Gastrocnemius medialis (tissue), 4 donors: ENCODE results near the gene PLA2G4A. TPM values are rescaled to one million over a fixed set of nuclear protein-coding genes. Genes with fewer than 3 reads are reported as not detected.

Source experiments
- ATAC-seq, 2 donors: fragments of 150-250 bp; one replicate each; pipeline ENCODE4 v1.9.1; 2016
- DNase-seq, 2 donors: peaks; one replicate each; pipeline ENCODE4 v3.0.0-alpha.2; 2019
- H3K27ac ChIP-seq, 4 donors: fragments of 200-600 bp; sonication (generic); 1 replicate in 1 of 4; 2 replicates in 3 of 4; pipeline ENCODE4 v1.5.1; 2016 to 2018; ENCODE audit warnings: mild to moderate bottlenecking in 2 of 4, moderate library complexity in 1 of 4
- H3K27me3 ChIP-seq, 3 donors: fragments of 200-600 bp; sonication (generic) in 2 of 3; 1 replicate in 1 of 3; 2 replicates in 2 of 3; pipeline versions ENCODE4 v1.5.1 to v1.6.0; 2016 to 2019; ENCODE audit warnings: mild to moderate bottlenecking in 1 of 3, moderate library complexity in 1 of 3
- H3K36me3 ChIP-seq, 2 donors: fragments of 200-600 bp; sonication (generic) in 1 of 2; one replicate each; pipeline ENCODE4 v1.5.1; 2017 to 2018
- H3K4me1 ChIP-seq, 2 donors: fragments of 200-600 bp; sonication (generic) in 1 of 2; one replicate each; pipeline ENCODE4 v1.5.1; 2016 to 2017; ENCODE audit warnings: mild to moderate bottlenecking in 2 of 2
- H3K4me3 ChIP-seq, 4 donors: fragments of 200-600 bp; sonication (generic) in 3 of 4; 1 replicate in 1 of 4; 2 replicates in 3 of 4; pipeline ENCODE4 v1.5.1; 2016 to 2019; ENCODE audit warnings: mild to moderate bottlenecking in 2 of 4
- H3K9me3 ChIP-seq, 3 donors: fragments of 200-600 bp; sonication (generic) in 2 of 3; 1 replicate in 1 of 3; 2 replicates in 2 of 3; pipeline ENCODE4 v1.5.1; 2016 to 2019
- POLR2A ChIP-seq, 2 donors: fragments of 450-650 bp; IDR thresholded peaks; one replicate each; pipeline ENCODE4 v1.6.1; 2017; ENCODE audit warnings: antibody characterized with exemption in 2 of 2, mild to moderate bottlenecking in 2 of 2, moderate library complexity in 2 of 2
- in situ Hi-C, 4 donors: fragments of 200-750 bp; cut with MboI; loops; one replicate each; pipeline versions ENCODE4 v1.15.0 to v1.8.0; 2017; ENCODE audit warnings: low sequenced_read_pairs in 4 of 4
- intact Hi-C: fragments of 100-400 bp; cut with DNase I; formaldehyde crosslinking; loops from one replicate; pipeline ENCODE4 v1.15.1; 2023; ENCODE audit warnings: low total_unique reads
- total RNA-seq, 4 donors: library from RNA; depleted of rRNA; stranded (reverse); fragments of >200 nt; gene quantifications; one replicate each; pipeline versions ENCODE4 v1.1.0 to v1.2.3, GENCODE V29; 2016
- TF ChIP-seq, protein P1 (sequence below), 5 experiments: fragments of 450-650 bp in 3 of 5; fragments of 200-600 bp in 2 of 5; sonication (generic) in 2 of 5; IDR thresholded peaks in 4 of 5; conservative IDR thresholded peaks in 1 of 5; 1 replicate in 4 of 5; 2 replicates in 1 of 5; pipeline ENCODE4 v1.5.1; 2016 to 2019; ENCODE audit warnings: antibody characterized with exemption in 5 of 5, mild to moderate bottlenecking in 3 of 5, moderate library complexity in 3 of 5

PLA2G4A gene
- total RNA-seq, 4 donors from 2014 or later: 0.44 to 0.95 (median 0.75) TPM

DNA sequence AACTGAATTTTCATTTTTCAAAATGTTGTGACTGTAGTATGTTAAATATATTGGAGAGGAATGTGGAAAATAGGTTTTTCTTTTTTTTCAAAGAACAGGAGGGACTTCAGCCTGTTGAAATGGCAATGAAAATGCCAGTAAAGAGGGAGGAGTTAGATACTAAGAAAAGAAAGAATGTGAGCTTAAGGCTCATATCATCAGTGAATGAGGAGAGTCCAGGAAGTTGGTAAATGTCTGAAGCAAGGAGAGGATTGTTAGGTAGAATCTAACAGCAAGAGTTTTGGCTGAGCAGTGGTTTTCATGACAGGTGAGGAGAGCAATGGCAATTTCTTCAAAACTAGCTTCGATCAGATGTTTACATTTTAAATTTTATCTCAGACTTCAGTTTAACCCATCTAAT, 43.0 kb downstream of the PLA2G4A start:
- TF ChIP-seq, protein P1, sequence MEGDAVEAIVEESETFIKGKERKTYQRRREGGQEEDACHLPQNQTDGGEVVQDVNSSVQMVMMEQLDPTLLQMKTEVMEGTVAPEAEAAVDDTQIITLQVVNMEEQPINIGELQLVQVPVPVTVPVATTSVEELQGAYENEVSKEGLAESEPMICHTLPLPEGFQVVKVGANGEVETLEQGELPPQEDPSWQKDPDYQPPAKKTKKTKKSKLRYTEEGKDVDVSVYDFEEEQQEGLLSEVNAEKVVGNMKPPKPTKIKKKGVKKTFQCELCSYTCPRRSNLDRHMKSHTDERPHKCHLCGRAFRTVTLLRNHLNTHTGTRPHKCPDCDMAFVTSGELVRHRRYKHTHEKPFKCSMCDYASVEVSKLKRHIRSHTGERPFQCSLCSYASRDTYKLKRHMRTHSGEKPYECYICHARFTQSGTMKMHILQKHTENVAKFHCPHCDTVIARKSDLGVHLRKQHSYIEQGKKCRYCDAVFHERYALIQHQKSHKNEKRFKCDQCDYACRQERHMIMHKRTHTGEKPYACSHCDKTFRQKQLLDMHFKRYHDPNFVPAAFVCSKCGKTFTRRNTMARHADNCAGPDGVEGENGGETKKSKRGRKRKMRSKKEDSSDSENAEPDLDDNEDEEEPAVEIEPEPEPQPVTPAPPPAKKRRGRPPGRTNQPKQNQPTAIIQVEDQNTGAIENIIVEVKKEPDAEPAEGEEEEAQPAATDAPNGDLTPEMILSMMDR (IDR thresholded peaks at IDR 0.05 in 4 of 5, conservative IDR thresholded peaks at IDR 0.05 in 1 of 5): no peak
- intact Hi-C loops: no loop called here
- ATAC-seq (no peak), DNase-seq (no peak)
- no peak overlapping the region for H3K4me3 ChIP-seq
- H3K36me3 ChIP-seq: no peaks in the 10 kb centered on the region
- H3K9me3 ChIP-seq: no peaks in the 10 kb centered on the region
- in situ Hi-C loops: no loop called here
- H3K4me1 ChIP-seq: no peaks in the 10 kb centered on the region
- H3K27ac ChIP-seq: no peak overlapping the region
- H3K27me3 ChIP-seq: no peaks in the 10 kb centered on the region

DNA sequence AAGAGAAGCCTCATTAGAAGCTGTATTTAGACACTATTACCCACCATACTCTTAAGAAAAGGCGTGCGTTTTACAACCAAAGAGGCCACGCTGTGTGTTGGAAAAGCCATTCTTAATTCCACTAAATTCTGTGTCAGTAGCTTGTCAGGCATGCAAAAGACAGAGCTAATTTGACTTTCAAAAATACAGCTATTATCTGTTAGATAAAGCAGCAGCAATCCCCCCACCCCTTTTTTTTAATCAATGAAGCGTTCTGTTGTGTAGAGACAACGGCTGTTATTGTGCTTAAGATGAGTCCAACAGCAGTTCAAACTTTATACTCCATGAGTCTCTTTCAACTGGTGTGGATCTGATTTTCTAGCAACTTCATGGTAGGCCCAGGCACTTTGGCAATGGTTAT, 43.5 kb downstream of the PLA2G4A start:
- Histone ChIP-seq H3K27ac (no peak overlapping the region), H3K36me3 (no peaks in the 10 kb centered on the region), H3K9me3 (no peaks in the 10 kb centered on the region), H3K4me1 (no peaks in the 10 kb centered on the region), H3K4me3 (no peak overlapping the region), H3K27me3 (no peaks in the 10 kb centered on the region)
- intact Hi-C loops (no loop called here), in situ Hi-C loops (no loop called here)
- ATAC-seq: no peak
- TF ChIP-seq, protein P1 (IDR thresholded peaks at IDR 0.05 in 4 of 5, conservative IDR thresholded peaks at IDR 0.05 in 1 of 5): no peak
- TF ChIP-seq POLR2A (IDR thresholded peaks at IDR 0.05): no peak
- no peak for DNase-seq

GRCh38 chr1:186873687-186874086, 44.9 kb downstream of the PLA2G4A start:
- Histone ChIP-seq H3K27me3 (no peaks in the 10 kb centered on the region), H3K4me3 (no peak overlapping the region), H3K4me1 (no peaks in the 10 kb centered on the region), H3K27ac (no peak overlapping the region), H3K36me3 (no peaks in the 10 kb centered on the region), H3K9me3 (no peaks in the 10 kb centered on the region)
- TF ChIP-seq POLR2A (IDR thresholded peaks at IDR 0.05): no peak
- TF ChIP-seq, protein P1 (IDR thresholded peaks at IDR 0.05 in 4 of 5, conservative IDR thresholded peaks at IDR 0.05 in 1 of 5): no peak
- DNase-seq: no peak
- ATAC-seq: no peak
- in situ Hi-C loops (no loop called here), intact Hi-C loops (no loop called here)

DNA sequence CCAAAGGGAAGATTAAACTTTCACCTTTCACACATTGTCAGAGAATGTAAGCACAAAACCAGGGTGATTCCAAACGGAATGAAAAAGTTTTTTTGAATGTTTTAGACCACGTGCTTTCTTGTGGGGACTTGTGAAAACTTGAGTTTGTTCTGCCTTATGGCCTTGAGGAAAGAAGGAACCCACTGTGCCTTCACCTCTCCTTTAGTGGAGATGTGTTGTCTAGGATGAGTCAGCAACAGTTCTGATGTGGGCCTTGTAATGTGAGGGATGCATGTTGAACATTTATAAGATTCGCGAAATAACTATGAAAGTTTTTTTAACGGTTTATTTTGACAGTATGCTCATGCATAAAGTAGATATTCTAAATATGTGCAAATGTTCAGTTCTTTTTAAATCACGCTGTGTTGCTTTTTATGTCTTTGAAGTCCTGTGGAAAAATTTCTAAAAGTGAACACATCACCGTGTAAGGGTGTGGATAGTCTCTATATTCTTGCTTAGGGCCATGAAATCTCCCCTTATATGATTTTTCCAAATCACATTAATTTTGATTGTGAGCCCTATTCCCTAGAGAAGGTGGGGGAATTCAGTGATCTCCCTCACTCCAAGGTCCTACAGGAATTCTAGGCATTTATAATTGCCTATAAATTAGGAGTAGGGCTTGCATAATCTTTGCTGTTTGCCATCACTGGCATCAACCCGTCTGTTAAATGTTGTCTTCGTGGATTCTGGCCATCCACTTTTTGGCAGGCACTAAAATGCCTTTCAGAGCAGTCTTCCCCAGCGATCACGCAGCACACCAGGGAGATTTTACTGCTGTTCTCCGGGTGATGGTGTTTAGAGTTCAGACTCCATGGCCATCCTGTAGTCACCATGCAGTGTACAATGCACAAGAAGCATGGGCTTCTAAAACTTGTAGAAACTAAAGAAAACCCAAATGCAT, 47.4 kb downstream of the PLA2G4A start:
- Histone ChIP-seq H3K27ac (no peak overlapping the region), H3K4me3 (no peak overlapping the region), H3K4me1 (no peaks in the 10 kb centered on the region), H3K9me3 (no peaks in the 10 kb centered on the region), H3K27me3 (no peaks in the 10 kb centered on the region), H3K36me3 (no peaks in the 10 kb centered on the region)
- in situ Hi-C loops (no loop called here), intact Hi-C loops (no loop called here)
- ATAC-seq (no peak), DNase-seq (no peak)
- TF ChIP-seq POLR2A (IDR thresholded peaks at IDR 0.05): no peak
- TF ChIP-seq, protein P1 (IDR thresholded peaks at IDR 0.05 in 4 of 5, conservative IDR thresholded peaks at IDR 0.05 in 1 of 5): no peak
